DND-41 (cell line): ENCODE data around the gene CHSY3.

ENCODE experiments used
- ATAC-seq: fragments of 200-7000 bp; cut with Tn5 transposase; 3 replicates; pipeline ENCODE4 v1.9.1; 2021; ENCODE audit warnings: low read depth; ENCODE audit not compliant: insufficient read depth
- DNase-seq: peaks from one replicate; pipeline ENCODE4 v3.0.0-alpha.2; 2020
- H2AFZ ChIP-seq: 2 replicates; pipeline ENCODE4 v1.6.0; 2012; ENCODE audit warnings: low read depth, low read length
- H3K27ac ChIP-seq: 2 replicates; pipeline ENCODE4 v1.5.1; 2012; ENCODE audit warnings: low read length, inconsistent platforms
- H3K27me3 ChIP-seq: fragments of 200-600 bp; sonication (generic); 2 replicates; pipeline ENCODE4 v1.6.0; 2012; ENCODE audit warnings: low read length, mild to moderate bottlenecking, inconsistent platforms; ENCODE audit not compliant: insufficient read depth, poor library complexity
- H3K36me3 ChIP-seq: 2 replicates; pipeline ENCODE4 v1.5.1; 2012; ENCODE audit warnings: low read length, inconsistent platforms; ENCODE audit not compliant: insufficient read depth
- H3K4me1 ChIP-seq: 2 replicates; pipeline ENCODE4 v1.5.1; 2012; ENCODE audit warnings: mild to moderate bottlenecking, low read length; ENCODE audit not compliant: insufficient read depth
- H3K4me2 ChIP-seq: 2 replicates; pipeline ENCODE4 v1.6.0; 2012; ENCODE audit warnings: mild to moderate bottlenecking, moderate library complexity, low read length, inconsistent platforms; ENCODE audit not compliant: insufficient read depth
- H3K4me3 ChIP-seq, 2 experiments: fragments of 200-600 bp in 1 of 2; shearing (Covaris generic) in 1 of 2; 2 replicates each; pipeline ENCODE4 v1.5.1; 2012 to 2016; ENCODE audit warnings: inconsistent platforms in 2 of 2, low read length in 2 of 2, mild to moderate bottlenecking in 2 of 2, low read depth in 1 of 2, moderate library complexity in 1 of 2
- H3K79me2 ChIP-seq: 2 replicates; pipeline ENCODE4 v1.6.0; 2012; ENCODE audit warnings: low read length, inconsistent platforms; ENCODE audit not compliant: insufficient read depth
- H3K9ac ChIP-seq: 2 replicates; pipeline ENCODE4 v1.6.0; 2012; ENCODE audit warnings: low read depth, mild to moderate bottlenecking, inconsistent platforms, low read length, moderate library complexity
- H3K9me3 ChIP-seq: 2 replicates; pipeline ENCODE4 v1.5.1; 2012; ENCODE audit warnings: low read length, moderate library complexity, mild to moderate bottlenecking, inconsistent platforms; ENCODE audit not compliant: insufficient read depth, severe bottlenecking
- H4K20me1 ChIP-seq: 2 replicates; pipeline ENCODE4 v1.6.0; 2012; ENCODE audit warnings: low read length; ENCODE audit not compliant: insufficient read depth
- EZH2 ChIP-seq: IDR thresholded peaks from 3 replicates; pipeline ENCODE4 v1.6.1; 2012; ENCODE audit warnings: borderline replicate concordance, low read depth, mild to moderate bottlenecking, moderate library complexity, low read length, inconsistent platforms; ENCODE audit not compliant: severe bottlenecking
- TF ChIP-seq, protein P1 (sequence below): IDR thresholded peaks from 2 replicates; pipeline ENCODE4 v1.5.1; 2012; ENCODE audit warnings: borderline replicate concordance, low read length, moderate library complexity, mild to moderate bottlenecking; ENCODE audit not compliant: poor library complexity, severe bottlenecking; ENCODE audit errors: extremely low read depth

CHSY3 gene

DNA sequence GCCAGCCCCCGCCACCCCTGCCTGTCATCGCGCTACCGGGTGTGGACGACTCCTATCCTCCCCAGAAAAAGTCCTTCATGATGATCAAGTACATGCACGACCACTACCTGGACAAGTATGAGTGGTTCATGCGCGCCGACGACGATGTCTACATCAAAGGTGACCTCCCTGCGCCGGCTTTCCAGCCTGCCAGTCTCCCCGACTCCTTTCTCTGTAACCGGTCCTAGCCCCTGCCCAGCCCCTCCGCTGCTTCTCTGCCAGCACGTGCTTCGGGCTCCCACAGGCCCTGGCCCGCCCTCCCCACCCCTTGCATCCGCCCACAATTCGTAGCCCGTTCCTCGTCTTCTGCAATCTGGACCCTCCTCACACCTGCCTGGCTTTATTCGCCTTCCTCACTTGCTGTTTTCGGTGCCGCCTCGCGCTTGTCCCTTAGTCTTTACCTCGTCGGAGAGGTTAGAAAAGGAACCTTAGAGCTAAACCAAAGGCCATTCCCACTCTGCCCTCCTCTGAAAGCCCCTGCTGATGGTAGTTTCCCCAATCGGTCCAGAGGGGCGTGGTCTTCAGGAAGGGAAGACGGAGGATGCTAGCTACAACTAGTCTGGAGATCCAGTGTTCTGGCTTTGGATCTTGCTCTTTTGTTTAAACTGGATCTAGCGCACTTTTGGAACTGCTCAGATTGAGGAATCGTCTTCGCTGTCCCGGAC is 1.4 kb downstream of the CHSY3 start:
- TF ChIP-seq EZH2 = no peak
- TF ChIP-seq, protein P1, sequence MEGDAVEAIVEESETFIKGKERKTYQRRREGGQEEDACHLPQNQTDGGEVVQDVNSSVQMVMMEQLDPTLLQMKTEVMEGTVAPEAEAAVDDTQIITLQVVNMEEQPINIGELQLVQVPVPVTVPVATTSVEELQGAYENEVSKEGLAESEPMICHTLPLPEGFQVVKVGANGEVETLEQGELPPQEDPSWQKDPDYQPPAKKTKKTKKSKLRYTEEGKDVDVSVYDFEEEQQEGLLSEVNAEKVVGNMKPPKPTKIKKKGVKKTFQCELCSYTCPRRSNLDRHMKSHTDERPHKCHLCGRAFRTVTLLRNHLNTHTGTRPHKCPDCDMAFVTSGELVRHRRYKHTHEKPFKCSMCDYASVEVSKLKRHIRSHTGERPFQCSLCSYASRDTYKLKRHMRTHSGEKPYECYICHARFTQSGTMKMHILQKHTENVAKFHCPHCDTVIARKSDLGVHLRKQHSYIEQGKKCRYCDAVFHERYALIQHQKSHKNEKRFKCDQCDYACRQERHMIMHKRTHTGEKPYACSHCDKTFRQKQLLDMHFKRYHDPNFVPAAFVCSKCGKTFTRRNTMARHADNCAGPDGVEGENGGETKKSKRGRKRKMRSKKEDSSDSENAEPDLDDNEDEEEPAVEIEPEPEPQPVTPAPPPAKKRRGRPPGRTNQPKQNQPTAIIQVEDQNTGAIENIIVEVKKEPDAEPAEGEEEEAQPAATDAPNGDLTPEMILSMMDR = no peak

DNA sequence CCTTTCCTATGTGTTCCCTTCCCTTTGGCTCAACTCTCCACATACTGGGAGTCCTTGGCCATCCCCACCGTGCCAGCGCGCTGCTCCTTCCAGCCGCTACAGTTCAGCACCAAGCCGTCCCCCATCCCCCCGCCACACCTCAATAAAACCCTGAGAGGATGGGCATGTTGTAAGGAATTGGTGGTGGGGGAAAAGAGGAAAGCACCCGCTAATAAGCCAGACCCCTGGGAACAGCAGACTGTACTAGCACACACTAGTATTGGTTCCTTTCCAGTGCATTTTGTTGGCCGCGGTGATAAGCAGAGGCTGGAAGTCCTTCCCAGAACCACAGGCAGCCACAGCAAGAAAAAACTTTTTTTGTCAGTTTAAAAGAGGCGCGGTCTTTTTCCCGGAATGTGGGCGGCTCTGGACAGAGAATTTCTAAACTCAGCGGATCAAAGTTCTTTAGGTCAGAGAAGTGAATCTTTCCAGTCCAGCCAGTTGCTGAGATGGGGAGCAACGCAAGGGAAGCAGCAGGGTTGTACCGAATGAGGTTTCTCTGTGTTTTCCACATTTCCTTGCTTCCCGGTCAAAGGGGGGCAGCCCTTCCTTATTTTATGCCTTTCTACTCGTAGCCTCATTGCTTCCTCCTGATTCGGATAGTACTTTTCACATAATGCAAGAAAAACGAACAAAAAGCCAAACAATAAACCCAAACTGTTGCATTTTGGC is 2.1 kb downstream of the CHSY3 start:
- no peak overlapping the region for H3K9ac ChIP-seq
- no peaks in the 10 kb centered on the region for H3K4me1 ChIP-seq
- DNase-seq = no peak
- H3K27ac ChIP-seq = no peak overlapping the region
- H3K79me2 ChIP-seq = no peaks in the 10 kb centered on the region
- TF ChIP-seq EZH2 = no peak
- no peak overlapping the region for H3K4me3 ChIP-seq
- H3K27me3 ChIP-seq = no peaks in the 10 kb centered on the region
- H3K4me2 ChIP-seq = no peak overlapping the region
- H2AFZ ChIP-seq = no peak overlapping the region
- ATAC-seq = no peak
- H3K9me3 ChIP-seq = no peaks in the 10 kb centered on the region
- H3K36me3 ChIP-seq = no peaks in the 10 kb centered on the region
- no peaks in the 10 kb centered on the region for H4K20me1 ChIP-seq

More for the DNA sequence above, 1.4 kb downstream of the CHSY3 start:
- Histone ChIP-seq H2AFZ (no peak overlapping the region), H3K27ac (no peak overlapping the region), H3K27me3 (no peaks in the 10 kb centered on the region), H4K20me1 (no peaks in the 10 kb centered on the region), H3K4me1 (no peaks in the 10 kb centered on the region), H3K4me2 (no peak overlapping the region), H3K9me3 (no peaks in the 10 kb centered on the region), H3K36me3 (no peaks in the 10 kb centered on the region), H3K79me2 (no peaks in the 10 kb centered on the region), H3K9ac (no peak overlapping the region), H3K4me3 (no peak overlapping the region)
- ATAC-seq = no peak
- no peak for DNase-seq

DNA sequence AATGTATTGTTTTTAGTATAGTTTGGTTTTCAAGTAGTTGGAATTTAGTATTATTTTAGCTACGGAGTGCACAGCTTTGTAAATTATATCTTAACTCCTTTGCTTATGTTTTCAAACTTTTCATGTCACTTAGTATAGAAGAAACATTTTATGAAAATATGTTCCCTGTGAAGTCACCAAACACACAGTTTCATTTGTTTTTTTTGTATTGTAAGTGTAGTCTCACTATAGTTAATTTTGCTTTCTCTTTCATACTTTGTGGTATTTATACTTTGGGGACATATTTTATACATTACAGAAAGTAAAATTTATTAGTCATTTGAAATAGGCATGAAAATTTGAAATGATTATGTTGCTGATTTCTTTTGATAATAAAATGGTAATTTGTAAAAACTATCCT is 5.0 kb downstream of the CHSY3 start:
- no peak for TF ChIP-seq EZH2
- TF ChIP-seq, protein P1 = no peak
- Histone ChIP-seq H3K27ac (no peak overlapping the region), H3K4me2 (no peak overlapping the region), H3K79me2 (no peaks in the 10 kb centered on the region), H3K36me3 (no peaks in the 10 kb centered on the region), H3K4me1 (no peaks in the 10 kb centered on the region), H3K4me3 (no peak overlapping the region), H3K9ac (no peak overlapping the region), H4K20me1 (no peaks in the 10 kb centered on the region), H2AFZ (no peak overlapping the region), H3K27me3 (no peaks in the 10 kb centered on the region), H3K9me3 (no peaks in the 10 kb centered on the region)
- no peak for ATAC-seq
- no peak for DNase-seq

DNA sequence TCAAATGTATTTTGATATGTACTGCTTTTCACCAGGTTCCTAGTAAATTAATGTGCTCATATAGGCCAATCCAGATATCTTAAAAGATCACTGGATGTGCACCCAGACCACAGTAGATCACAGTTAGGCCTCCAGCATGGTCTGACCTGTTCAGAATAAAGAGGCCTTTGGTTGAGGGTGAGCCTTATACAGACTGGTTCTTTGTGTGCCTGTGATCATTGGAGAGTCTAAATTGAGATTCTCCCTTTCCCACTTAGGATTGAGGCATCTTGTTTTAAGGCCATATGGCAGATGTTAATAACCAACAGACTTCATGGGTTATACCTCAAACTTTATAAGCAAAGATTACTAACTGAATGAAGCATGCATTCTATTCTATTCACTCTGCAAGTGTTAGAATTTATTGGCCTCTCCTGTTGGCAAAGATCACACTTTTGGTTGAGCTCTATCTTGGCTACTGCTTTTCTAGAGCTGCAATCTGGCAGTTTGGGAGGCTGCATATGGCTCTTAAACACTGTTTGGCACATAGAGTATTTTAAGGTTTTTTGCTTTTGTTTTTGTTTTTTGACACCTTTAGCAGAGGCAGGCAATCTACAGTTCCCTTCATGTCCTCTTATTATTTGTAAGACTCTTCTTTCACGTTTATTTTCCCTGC is 8.5 kb downstream of the CHSY3 start:
- TF ChIP-seq, protein P1 = no peak
- TF ChIP-seq EZH2 = no peak
- Histone ChIP-seq H2AFZ (no peak overlapping the region), H3K4me2 (no peak overlapping the region), H4K20me1 (no peaks in the 10 kb centered on the region), H3K9me3 (no peaks in the 10 kb centered on the region), H3K36me3 (no peaks in the 10 kb centered on the region), H3K79me2 (no peaks in the 10 kb centered on the region), H3K4me3 (no peak overlapping the region), H3K27me3 (no peaks in the 10 kb centered on the region), H3K27ac (no peak overlapping the region), H3K9ac (no peak overlapping the region), H3K4me1 (no peaks in the 10 kb centered on the region)
- ATAC-seq = no peak
- DNase-seq = no peak
